ENCODE results near the gene LYST. TPM values are rescaled to one million over a fixed set of nuclear protein-coding genes. Genes with fewer than 3 reads are reported as not detected.

LYST gene
- total and polyA plus RNA-seq, 2 donors (not counting 1 experiment from before 2014, with no cell fraction given) = 7.5 to 50.2 TPM

DNA sequence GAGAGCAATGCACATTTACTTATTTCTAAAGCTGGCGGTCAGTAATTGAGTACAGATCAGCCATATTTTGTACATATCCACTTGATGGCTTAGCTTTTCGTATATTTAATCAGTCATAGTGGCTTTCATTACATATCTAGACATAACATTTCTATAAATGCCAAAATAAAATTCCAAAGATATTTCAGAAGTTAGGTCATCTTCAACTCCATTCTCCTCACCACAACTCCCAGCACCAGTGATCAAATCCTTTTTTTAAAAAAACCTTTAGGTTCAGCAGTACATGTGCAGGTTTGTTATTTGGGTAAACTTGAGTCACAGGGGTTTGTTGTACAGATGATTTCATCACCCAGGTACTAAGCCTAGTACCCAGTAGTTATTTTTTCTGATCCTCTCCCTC, 163.2 kb downstream of the LYST start:
- no peak overlapping the region for H3K27ac ChIP-seq (ENCODE audit: insufficient read depth, low read length)
- TF ChIP-seq, protein P1, sequence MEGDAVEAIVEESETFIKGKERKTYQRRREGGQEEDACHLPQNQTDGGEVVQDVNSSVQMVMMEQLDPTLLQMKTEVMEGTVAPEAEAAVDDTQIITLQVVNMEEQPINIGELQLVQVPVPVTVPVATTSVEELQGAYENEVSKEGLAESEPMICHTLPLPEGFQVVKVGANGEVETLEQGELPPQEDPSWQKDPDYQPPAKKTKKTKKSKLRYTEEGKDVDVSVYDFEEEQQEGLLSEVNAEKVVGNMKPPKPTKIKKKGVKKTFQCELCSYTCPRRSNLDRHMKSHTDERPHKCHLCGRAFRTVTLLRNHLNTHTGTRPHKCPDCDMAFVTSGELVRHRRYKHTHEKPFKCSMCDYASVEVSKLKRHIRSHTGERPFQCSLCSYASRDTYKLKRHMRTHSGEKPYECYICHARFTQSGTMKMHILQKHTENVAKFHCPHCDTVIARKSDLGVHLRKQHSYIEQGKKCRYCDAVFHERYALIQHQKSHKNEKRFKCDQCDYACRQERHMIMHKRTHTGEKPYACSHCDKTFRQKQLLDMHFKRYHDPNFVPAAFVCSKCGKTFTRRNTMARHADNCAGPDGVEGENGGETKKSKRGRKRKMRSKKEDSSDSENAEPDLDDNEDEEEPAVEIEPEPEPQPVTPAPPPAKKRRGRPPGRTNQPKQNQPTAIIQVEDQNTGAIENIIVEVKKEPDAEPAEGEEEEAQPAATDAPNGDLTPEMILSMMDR (conservative IDR thresholded peaks at IDR 0.05 in 1 of 2, IDR thresholded peaks at IDR 0.05 in 1 of 2; ENCODE audit: low read depth in 1 of 2, low read length in 2 of 2) = no peak
- no peak for TF ChIP-seq EZH2 (IDR thresholded peaks at IDR 0.05; ENCODE audit: low read length, missing control alignments)
- H3K4me2 ChIP-seq (ENCODE audit: extremely low read depth, insufficient read depth, low read length) = no peak overlapping the region
- H3K4me1 ChIP-seq (ENCODE audit: control insufficient read depth, extremely low read depth, insufficient read depth, low read length) = no peaks in the 10 kb centered on the region
- H3K27me3 ChIP-seq (ENCODE audit: control insufficient read depth, insufficient read depth, low read length) = no peaks in the 10 kb centered on the region
- no peak overlapping the region for H3K4me3 ChIP-seq (replicated peaks in 1 of 4; ENCODE audit: control extremely low read depth in 1 of 4, insufficient read depth in 1 of 4, low read depth in 3 of 4, low read length in 4 of 4)
- H3K79me2 ChIP-seq (ENCODE audit: control insufficient read depth, insufficient read depth, low read length) = no peaks in the 10 kb centered on the region
- no peaks in the 10 kb centered on the region for H4K20me1 ChIP-seq (ENCODE audit: control insufficient read depth, extremely low read depth, insufficient read depth, low read length)
- H3K9ac ChIP-seq (ENCODE audit: insufficient read depth, low read length) = no peak overlapping the region
- no peak overlapping the region for H2AFZ ChIP-seq (ENCODE audit: low read length)
- H3K9me3 ChIP-seq (ENCODE audit: control insufficient read depth, insufficient read depth, low read depth, low read length) = no peaks in the 10 kb centered on the region
- H3K36me3 ChIP-seq (ENCODE audit: control insufficient read depth, insufficient read depth, low read length) = peaks cover 4% of the 10 kb centered on the region
- peak; percentile 24 to 70 for DNase-seq (ENCODE audit: low read depth in 2 of 2)

DNA sequence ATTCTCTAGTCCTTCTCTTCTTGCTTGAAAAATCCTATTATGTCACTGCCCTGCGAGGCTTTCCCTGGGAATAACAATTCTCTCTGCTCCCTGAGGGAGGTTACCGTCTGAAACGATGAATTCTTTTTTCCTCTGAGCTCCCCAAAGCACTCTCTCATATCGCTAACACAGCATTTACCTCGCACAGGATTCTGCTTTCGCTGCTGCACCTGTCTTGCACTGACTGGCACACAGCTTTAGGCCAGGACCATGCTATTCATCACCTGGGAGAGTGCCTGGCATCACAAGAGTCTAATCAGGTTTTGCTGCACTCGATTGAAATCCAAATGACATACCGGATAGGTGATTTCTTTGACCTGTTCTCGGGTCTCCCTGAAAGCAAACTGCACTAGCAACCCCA, 164.3 kb downstream of the LYST start:
- H3K4me2 ChIP-seq (ENCODE audit: extremely low read depth, insufficient read depth, low read length) = no peak overlapping the region
- peaks cover 4% of the 10 kb centered on the region for H3K36me3 ChIP-seq (ENCODE audit: control insufficient read depth, insufficient read depth, low read length)
- H3K4me3 ChIP-seq (replicated peaks in 1 of 4; ENCODE audit: control extremely low read depth in 1 of 4, insufficient read depth in 1 of 4, low read depth in 3 of 4, low read length in 4 of 4) = no peak overlapping the region
- no peak overlapping the region for H3K9ac ChIP-seq (ENCODE audit: insufficient read depth, low read length)
- DNase-seq (ENCODE audit: low read depth in 2 of 2) = no peak
- no peaks in the 10 kb centered on the region for H4K20me1 ChIP-seq (ENCODE audit: control insufficient read depth, extremely low read depth, insufficient read depth, low read length)
- H2AFZ ChIP-seq (ENCODE audit: low read length) = no peak overlapping the region
- no peak for TF ChIP-seq EZH2 (IDR thresholded peaks at IDR 0.05; ENCODE audit: low read length, missing control alignments)
- TF ChIP-seq, protein P1 (conservative IDR thresholded peaks at IDR 0.05 in 1 of 2, IDR thresholded peaks at IDR 0.05 in 1 of 2; ENCODE audit: low read depth in 1 of 2, low read length in 2 of 2) = no peak
- no peaks in the 10 kb centered on the region for H3K4me1 ChIP-seq (ENCODE audit: control insufficient read depth, extremely low read depth, insufficient read depth, low read length)
- H3K9me3 ChIP-seq (ENCODE audit: control insufficient read depth, insufficient read depth, low read depth, low read length) = no peaks in the 10 kb centered on the region
- no peaks in the 10 kb centered on the region for H3K27me3 ChIP-seq (ENCODE audit: control insufficient read depth, insufficient read depth, low read length)
- H3K79me2 ChIP-seq (ENCODE audit: control insufficient read depth, insufficient read depth, low read length) = no peaks in the 10 kb centered on the region
- no peak overlapping the region for H3K27ac ChIP-seq (ENCODE audit: insufficient read depth, low read length)

DNA sequence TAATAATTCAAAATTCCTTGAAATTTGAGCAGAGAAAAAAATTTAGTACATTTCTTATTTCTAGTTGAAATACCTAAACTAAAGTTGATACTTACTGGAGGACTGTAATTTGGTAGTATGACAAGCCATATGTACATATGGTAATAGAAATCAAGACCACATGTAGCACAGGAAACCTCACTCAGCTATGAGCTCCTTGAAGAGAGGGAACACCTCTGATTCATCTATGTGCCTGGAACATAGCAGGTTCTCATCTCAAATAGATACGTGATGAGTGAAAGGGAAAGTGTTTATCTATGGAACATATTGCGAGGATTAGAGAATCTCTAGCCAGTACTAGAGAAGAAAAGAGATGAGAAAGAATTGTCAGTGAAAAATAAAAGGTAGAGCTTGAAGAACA, 169.2 kb downstream of the LYST start:
- no peaks in the 10 kb centered on the region for H3K79me2 ChIP-seq (ENCODE audit: control insufficient read depth, insufficient read depth, low read length)
- no peaks in the 10 kb centered on the region for H3K4me1 ChIP-seq (ENCODE audit: control insufficient read depth, extremely low read depth, insufficient read depth, low read length)
- H3K36me3 ChIP-seq (ENCODE audit: control insufficient read depth, insufficient read depth, low read length) = peaks cover 2% of the 10 kb centered on the region
- no peaks in the 10 kb centered on the region for H3K9me3 ChIP-seq (ENCODE audit: control insufficient read depth, insufficient read depth, low read depth, low read length)
- no peak overlapping the region for H3K4me3 ChIP-seq (replicated peaks in 1 of 4; ENCODE audit: control extremely low read depth in 1 of 4, insufficient read depth in 1 of 4, low read depth in 3 of 4, low read length in 4 of 4)
- H4K20me1 ChIP-seq (ENCODE audit: control insufficient read depth, extremely low read depth, insufficient read depth, low read length) = no peaks in the 10 kb centered on the region
- no peak overlapping the region for H3K9ac ChIP-seq (ENCODE audit: insufficient read depth, low read length)
- H2AFZ ChIP-seq (ENCODE audit: low read length) = no peak overlapping the region
- TF ChIP-seq, protein P1 (conservative IDR thresholded peaks at IDR 0.05 in 1 of 2, IDR thresholded peaks at IDR 0.05 in 1 of 2; ENCODE audit: low read depth in 1 of 2, low read length in 2 of 2) = no peak
- TF ChIP-seq EZH2 (IDR thresholded peaks at IDR 0.05; ENCODE audit: low read length, missing control alignments) = no peak
- DNase-seq (ENCODE audit: low read depth in 2 of 2) = no peak
- no peak overlapping the region for H3K27ac ChIP-seq (ENCODE audit: insufficient read depth, low read length)
- H3K27me3 ChIP-seq (ENCODE audit: control insufficient read depth, insufficient read depth, low read length) = no peaks in the 10 kb centered on the region
- H3K4me2 ChIP-seq (ENCODE audit: extremely low read depth, insufficient read depth, low read length) = no peak overlapping the region

Data from fibroblast of lung (primary cell).